ENCODE measurements around the gene ADAMTS1.

ADAMTS1 gene

DNA sequence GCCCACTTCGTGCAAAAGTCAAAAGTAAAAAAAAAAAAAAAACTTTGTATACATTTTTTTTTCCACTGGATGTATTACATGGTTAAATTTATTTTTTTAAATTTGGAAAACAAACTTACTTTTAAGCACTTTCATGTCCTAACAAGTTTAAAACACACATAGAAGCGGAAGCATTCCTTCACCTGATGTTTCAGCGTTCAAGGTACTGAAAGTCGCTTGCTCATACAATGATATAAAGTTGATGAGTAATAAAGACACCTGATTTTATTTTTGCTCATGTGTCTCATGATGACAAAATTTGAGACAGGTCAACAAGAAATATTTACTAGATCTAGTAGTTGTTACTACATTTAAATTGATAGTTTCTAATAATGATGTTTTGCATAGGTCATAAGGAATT lies 35.5 kb downstream of the ADAMTS1 start:
- H3K4me3 ChIP-seq = no peak overlapping the region
- no peaks in the 10 kb centered on the region for H3K9me3 ChIP-seq
- intact Hi-C loops (cut with DNase I; ENCODE audit: low total_unique reads) = no loop called here
- no peaks in the 10 kb centered on the region for H3K36me3 ChIP-seq
- no peaks in the 10 kb centered on the region for H3K27me3 ChIP-seq
- TF ChIP-seq, protein P1, sequence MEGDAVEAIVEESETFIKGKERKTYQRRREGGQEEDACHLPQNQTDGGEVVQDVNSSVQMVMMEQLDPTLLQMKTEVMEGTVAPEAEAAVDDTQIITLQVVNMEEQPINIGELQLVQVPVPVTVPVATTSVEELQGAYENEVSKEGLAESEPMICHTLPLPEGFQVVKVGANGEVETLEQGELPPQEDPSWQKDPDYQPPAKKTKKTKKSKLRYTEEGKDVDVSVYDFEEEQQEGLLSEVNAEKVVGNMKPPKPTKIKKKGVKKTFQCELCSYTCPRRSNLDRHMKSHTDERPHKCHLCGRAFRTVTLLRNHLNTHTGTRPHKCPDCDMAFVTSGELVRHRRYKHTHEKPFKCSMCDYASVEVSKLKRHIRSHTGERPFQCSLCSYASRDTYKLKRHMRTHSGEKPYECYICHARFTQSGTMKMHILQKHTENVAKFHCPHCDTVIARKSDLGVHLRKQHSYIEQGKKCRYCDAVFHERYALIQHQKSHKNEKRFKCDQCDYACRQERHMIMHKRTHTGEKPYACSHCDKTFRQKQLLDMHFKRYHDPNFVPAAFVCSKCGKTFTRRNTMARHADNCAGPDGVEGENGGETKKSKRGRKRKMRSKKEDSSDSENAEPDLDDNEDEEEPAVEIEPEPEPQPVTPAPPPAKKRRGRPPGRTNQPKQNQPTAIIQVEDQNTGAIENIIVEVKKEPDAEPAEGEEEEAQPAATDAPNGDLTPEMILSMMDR (IDR thresholded peaks at IDR 0.05) = no peak
- H3K4me1 ChIP-seq = peaks cover 0 to 6% (median 1%) of the 10 kb centered on the region in 4 donors
- H3K27ac ChIP-seq = no peak overlapping the region
- DNase-seq = no peak

DNA sequence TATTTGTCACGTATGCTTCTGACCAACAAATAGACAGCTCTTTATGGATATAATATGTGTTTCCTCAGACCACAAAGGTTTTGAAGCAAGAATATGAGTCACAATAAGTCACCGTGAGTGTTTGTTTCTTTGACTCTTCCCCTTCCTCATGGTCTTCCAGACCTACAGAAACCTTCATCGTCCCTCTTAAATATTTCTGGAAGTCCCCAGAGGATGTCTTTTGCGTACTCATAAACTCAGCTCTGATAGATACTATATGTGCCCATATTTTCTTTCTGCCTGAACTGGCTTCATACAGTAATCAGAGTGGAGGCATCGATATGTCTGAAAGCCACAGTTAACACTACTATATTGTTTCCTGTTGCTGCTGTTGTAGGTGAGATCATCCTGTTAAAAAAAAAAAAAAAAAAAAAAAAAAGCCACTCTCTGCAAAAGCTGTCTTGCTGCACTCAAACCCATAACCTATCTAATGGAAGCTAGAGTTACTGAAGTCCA lies 38.4 kb downstream of the ADAMTS1 start:
- TF ChIP-seq, protein P1 (IDR thresholded peaks at IDR 0.05) = no peak
- no peaks in the 10 kb centered on the region for H3K36me3 ChIP-seq
- no peak for DNase-seq
- H3K27ac ChIP-seq = no peak overlapping the region
- no peak overlapping the region for H3K4me3 ChIP-seq
- H3K9me3 ChIP-seq = no peaks in the 10 kb centered on the region
- H3K4me1 ChIP-seq = peaks cover 0 to 31% (median 7%) of the 10 kb centered on the region in 4 donors
- intact Hi-C loops (cut with DNase I; ENCODE audit: low total_unique reads) = no loop called here
- H3K27me3 ChIP-seq = no peaks in the 10 kb centered on the region

DNA sequence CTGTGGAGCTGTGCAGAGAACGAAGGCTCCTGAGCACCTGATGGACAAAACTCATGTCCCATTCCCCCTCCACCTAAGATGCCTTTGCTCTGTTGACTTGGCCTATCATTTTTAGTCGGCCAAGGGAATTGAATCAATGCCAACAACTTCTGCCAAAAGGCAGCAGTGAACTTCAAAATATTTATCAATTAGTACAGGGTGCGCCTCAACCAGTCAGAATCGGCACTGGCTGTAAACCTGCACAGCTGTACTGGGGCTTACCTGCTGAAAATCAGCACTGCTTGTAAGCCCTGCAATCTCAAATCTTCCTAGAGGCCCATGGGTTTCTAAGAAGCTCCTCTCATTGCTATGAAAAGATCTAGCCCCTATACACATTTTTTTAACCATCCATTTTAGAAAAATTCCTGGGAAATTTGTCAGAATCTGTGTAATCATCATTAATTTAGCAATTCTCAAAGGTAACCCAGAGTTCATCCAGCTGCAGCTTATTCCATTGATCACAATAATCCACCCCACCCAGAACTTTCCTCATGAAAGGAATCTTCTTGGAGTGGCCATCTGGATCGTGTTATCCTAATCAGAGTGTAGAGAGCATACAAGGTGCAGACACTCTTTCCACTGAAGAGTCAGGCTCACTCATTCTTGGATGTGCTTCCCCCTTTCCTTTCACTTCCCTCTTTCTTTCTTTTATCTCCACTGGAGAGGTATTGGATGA lies 40.2 kb downstream of the ADAMTS1 start:
- intact Hi-C loops (cut with DNase I; ENCODE audit: low total_unique reads) = no loop called here
- H3K27ac ChIP-seq = peak overlapping the region in 1 of 2 donors; percentile 84
- no peaks in the 10 kb centered on the region for H3K9me3 ChIP-seq
- DNase-seq = no peak
- H3K4me3 ChIP-seq = no peak overlapping the region
- H3K27me3 ChIP-seq = no peaks in the 10 kb centered on the region
- TF ChIP-seq, protein P1 (IDR thresholded peaks at IDR 0.05) = no peak
- no peaks in the 10 kb centered on the region for H3K36me3 ChIP-seq
- H3K4me1 ChIP-seq = peaks cover 0 to 49% (median 14%) of the 10 kb centered on the region in 4 donors

DNA sequence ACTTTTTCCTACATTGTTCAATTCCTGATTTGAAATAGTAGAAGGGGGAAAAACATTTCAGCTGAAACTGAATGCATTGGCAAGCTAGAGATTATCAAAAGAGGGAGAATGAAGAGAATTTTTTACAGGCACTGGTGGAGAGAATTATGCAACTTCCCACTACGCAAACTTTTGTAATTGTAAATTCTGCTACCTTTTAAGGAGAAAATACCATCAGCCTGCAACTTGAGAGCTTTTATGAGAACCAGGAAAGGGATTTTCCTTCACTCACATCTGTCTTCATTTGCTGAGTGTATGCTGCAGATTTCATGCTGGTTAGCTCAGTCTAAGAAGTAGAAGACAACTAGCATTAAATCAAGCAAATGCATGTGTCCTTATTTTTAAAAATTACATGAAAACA lies 43.7 kb downstream of the ADAMTS1 start:
- intact Hi-C loops (cut with DNase I; ENCODE audit: low total_unique reads) = no loop called here
- Histone ChIP-seq H3K27me3 (no peaks in the 10 kb centered on the region), H3K36me3 (no peaks in the 10 kb centered on the region), H3K4me1 (peaks cover 0 to 65% (median 23%) of the 10 kb centered on the region in 4 donors), H3K9me3 (no peaks in the 10 kb centered on the region), H3K27ac (peak overlapping the region; percentile 74 to 84), H3K4me3 (peak overlapping the region; percentile 14)
- no peak for DNase-seq
- TF ChIP-seq, protein P1 (IDR thresholded peaks at IDR 0.05) = no peak

DNA sequence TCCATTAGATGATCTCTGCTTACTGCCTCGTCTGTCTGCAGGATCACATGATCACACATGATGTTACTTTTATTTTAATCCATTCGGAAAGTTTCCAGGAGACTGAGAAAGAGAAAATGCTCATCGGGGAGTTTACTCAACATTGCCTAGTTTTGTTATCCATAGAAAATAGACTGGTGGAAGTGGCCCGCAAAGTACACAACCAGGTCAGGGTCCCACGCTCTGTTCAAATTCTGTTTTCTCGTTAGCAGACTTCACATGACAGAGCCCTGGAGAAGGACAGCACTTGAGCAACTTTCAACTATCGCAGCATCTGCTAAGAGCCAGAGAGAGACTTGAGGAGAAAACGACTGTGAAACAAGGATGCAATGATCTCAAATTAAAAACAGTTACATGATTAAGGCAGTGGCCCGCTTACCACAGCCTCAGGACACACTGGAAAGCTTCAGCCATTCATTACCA lies 44.2 kb downstream of the ADAMTS1 start:
- Histone ChIP-seq H3K4me1 (peaks cover 0 to 69% (median 24%) of the 10 kb centered on the region in 4 donors), H3K27ac (peak overlapping the region; percentile 74 to 84), H3K4me3 (peak overlapping the region; percentile 14), H3K27me3 (no peaks in the 10 kb centered on the region), H3K9me3 (no peaks in the 10 kb centered on the region), H3K36me3 (no peaks in the 10 kb centered on the region)
- TF ChIP-seq, protein P1 (IDR thresholded peaks at IDR 0.05) = no peak
- peak; percentile 47 to 69 for DNase-seq
- intact Hi-C loops (cut with DNase I; ENCODE audit: low total_unique reads) = no loop called here

Measured in tibial artery (tissue), 4 donors.